GM20000 (cell line): ENCODE results near the gene ASAP2.

ENCODE experiments used
- DNase-seq: peaks from one replicate; pipeline ENCODE4 v3.0.0; 2012; ENCODE audit warnings: low spot score
- TF ChIP-seq, protein P1 (sequence below): IDR thresholded peaks from 2 replicates; pipeline ENCODE4 v1.5.1; 2012; ENCODE audit warnings: mild to moderate bottlenecking, control low read depth; ENCODE audit errors: extremely low read depth, missing control alignments

The ASAP2 gene

GRCh38 chr2:9294764-9295163 is 88.2 kb downstream of the ASAP2 start:
- no peak for DNase-seq
- TF ChIP-seq, protein P1, sequence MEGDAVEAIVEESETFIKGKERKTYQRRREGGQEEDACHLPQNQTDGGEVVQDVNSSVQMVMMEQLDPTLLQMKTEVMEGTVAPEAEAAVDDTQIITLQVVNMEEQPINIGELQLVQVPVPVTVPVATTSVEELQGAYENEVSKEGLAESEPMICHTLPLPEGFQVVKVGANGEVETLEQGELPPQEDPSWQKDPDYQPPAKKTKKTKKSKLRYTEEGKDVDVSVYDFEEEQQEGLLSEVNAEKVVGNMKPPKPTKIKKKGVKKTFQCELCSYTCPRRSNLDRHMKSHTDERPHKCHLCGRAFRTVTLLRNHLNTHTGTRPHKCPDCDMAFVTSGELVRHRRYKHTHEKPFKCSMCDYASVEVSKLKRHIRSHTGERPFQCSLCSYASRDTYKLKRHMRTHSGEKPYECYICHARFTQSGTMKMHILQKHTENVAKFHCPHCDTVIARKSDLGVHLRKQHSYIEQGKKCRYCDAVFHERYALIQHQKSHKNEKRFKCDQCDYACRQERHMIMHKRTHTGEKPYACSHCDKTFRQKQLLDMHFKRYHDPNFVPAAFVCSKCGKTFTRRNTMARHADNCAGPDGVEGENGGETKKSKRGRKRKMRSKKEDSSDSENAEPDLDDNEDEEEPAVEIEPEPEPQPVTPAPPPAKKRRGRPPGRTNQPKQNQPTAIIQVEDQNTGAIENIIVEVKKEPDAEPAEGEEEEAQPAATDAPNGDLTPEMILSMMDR, result no peak

DNA sequence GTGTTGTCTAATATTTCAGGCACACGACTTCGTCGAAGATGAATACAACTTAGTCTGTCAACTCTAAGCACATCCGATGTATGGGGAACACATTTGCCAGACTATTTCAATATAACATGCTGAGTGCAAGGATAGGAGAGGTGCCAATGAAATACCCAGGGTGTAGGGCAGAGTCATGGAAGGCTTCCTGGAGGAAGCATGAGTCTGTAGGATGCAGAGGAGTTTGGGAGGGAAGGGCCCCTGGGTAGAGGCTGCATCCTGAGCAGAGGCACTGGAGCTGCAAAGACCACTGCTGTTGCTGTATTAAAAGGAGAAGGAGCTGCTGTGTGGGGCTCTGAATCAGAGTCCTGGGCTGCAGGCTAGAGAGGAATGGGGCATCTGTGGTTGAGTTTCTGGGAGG is 89.9 kb downstream of the ASAP2 start:
- TF ChIP-seq, protein P1, result no peak
- no peak for DNase-seq

- TF ChIP-seq, protein P1, result no peak
Measured at GRCh38 chr2:9297156-9297555, 90.5 kb downstream of the ASAP2 start.

DNA sequence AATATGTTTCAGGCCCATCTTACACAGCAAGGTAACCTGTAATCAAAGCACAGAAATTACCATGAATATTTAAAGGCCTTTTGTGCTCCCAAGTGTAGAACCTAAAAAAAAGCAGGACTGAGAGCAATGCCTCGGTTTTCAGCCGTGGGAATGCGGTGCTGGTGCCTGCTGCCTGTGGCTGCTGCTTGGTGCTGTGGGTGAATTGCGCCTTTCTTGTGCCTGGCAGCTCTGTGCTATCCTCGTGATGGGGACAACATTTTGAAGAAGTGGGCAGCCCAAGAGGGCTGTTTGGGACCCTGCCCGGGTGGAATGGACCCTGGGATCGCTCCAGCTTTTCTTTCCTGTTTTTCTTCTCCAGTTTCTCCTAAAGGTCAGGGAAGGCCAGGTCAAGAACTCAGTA is 91.2 kb downstream of the ASAP2 start:
- no peak for DNase-seq
- TF ChIP-seq, protein P1, result no peak

More at GRCh38 chr2:9297156-9297555, 90.5 kb downstream of the ASAP2 start:
- no peak for DNase-seq

GRCh38 chr2:9298583-9298982 is 92.0 kb downstream of the ASAP2 start:
- no peak for DNase-seq
- TF ChIP-seq, protein P1, result no peak

- no peak for DNase-seq
- TF ChIP-seq, protein P1, result no peak
Measured at GRCh38 chr2:9299161-9300100, 92.8 kb downstream of the ASAP2 start.

DNA sequence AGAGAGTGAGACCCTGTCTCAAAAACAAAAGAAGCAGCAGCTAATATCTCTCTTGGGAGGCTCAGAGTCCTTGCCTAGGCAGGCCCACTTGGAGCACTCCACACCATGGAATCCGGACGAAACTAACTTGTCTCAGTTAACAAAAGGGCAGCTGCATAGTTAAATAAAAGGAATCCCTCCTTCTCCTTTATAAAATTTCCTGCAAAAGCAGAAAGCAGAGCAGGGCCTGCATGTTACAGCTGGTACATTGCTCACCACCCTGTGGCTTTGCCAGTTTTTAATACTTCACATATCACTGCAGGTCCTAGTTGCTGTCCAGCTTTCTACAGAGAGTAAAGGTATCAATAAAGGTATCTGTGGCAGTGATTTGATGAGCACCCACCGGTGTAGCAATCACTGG is 93.6 kb downstream of the ASAP2 start:
- DNase-seq, result no peak
- TF ChIP-seq, protein P1, result no peak
